ENCODE data around the gene FEZF2. TPM values are rescaled to one million over a fixed set of nuclear protein-coding genes. Genes with fewer than 3 reads are reported as not detected.

FEZF2 gene
- total RNA-seq: not detected in 2 replicates

DNA sequence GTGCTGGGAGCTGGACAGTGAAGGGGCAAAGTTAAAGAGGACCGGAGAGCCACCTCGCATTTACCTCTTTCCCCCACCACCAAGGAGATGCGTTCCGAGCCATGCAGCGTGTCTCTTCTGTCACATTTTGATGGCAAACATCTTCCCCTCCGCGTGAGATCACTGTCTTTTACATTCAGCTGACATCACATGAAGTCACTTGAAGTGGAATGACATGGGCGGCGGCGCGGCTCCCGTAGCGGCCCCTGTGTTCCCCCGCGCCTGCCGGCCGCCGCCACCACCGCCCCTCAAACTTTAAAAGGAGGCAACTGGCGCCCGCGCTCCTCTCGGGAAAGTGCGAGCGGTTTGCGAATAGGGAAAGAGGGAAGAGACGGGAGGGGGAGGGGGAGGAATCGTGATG, at the start of gene FEZF2:
Gene FEZF2, minus strand, starts transcription at position 336 of the 400 bp plus-strand sequence. CDS start 682 bp downstream, outside the sequence.

